Ovary (tissue), 3 donors: Measurements from ENCODE around the gene TRIM50.

Experiments
- POLR2A ChIP-seq: fragments of 450-650 bp; IDR thresholded peaks from one replicate; pipeline ENCODE4 v1.6.1; 2017; ENCODE audit warnings: antibody characterized with exemption, mild to moderate bottlenecking, moderate library complexity
- TF ChIP-seq, protein P1 (sequence below), 3 donors: fragments of 450-650 bp in 2 of 3; fragments of 200-600 bp in 1 of 3; IDR thresholded peaks; one replicate each; pipeline versions ENCODE4 v1.5.1 to v1.8.0; 2016 to 2022; ENCODE audit warnings: antibody characterized with exemption in 3 of 3, mild to moderate bottlenecking in 1 of 3
- donor health status: DM: no; HTN: no; CAD: no.

DNA sequence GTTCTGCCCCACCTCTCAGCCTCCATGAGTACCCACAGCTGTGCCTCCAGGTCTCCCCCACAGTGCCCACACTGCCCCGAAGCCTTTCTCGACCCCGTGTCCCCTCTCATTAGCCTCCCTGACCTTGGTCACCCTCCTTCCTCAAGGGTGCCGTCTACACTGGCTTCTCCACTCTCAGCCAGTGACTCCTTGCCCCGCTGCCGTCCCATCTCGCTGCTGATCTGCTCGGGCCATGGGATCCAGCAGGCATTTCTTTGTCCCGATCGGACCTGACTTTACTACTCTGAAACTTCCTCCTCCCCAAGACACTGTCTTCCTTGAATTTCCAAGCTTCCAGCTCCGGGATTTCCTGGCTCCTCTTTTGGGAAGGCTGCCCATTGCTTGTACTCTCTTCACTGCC, 31.4 kb upstream of the TRIM50 start:
- TF ChIP-seq POLR2A: no peak
- TF ChIP-seq, protein P1, sequence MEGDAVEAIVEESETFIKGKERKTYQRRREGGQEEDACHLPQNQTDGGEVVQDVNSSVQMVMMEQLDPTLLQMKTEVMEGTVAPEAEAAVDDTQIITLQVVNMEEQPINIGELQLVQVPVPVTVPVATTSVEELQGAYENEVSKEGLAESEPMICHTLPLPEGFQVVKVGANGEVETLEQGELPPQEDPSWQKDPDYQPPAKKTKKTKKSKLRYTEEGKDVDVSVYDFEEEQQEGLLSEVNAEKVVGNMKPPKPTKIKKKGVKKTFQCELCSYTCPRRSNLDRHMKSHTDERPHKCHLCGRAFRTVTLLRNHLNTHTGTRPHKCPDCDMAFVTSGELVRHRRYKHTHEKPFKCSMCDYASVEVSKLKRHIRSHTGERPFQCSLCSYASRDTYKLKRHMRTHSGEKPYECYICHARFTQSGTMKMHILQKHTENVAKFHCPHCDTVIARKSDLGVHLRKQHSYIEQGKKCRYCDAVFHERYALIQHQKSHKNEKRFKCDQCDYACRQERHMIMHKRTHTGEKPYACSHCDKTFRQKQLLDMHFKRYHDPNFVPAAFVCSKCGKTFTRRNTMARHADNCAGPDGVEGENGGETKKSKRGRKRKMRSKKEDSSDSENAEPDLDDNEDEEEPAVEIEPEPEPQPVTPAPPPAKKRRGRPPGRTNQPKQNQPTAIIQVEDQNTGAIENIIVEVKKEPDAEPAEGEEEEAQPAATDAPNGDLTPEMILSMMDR (IDR thresholded peaks at IDR 0.05): no peak
